Medulla oblongata (tissue), 1 donor: ENCODE data around the gene VASH2.

Experiments
- DNase-seq: peaks from one replicate; pipeline ENCODE4 v3.0.0-alpha.2; 2015; ENCODE audit errors: extremely low spot score

The VASH2 gene

GRCh38 chr1:212930986-212931678 is 19.2 kb upstream of the VASH2 start:
- DNase-seq: no peak

DNA sequence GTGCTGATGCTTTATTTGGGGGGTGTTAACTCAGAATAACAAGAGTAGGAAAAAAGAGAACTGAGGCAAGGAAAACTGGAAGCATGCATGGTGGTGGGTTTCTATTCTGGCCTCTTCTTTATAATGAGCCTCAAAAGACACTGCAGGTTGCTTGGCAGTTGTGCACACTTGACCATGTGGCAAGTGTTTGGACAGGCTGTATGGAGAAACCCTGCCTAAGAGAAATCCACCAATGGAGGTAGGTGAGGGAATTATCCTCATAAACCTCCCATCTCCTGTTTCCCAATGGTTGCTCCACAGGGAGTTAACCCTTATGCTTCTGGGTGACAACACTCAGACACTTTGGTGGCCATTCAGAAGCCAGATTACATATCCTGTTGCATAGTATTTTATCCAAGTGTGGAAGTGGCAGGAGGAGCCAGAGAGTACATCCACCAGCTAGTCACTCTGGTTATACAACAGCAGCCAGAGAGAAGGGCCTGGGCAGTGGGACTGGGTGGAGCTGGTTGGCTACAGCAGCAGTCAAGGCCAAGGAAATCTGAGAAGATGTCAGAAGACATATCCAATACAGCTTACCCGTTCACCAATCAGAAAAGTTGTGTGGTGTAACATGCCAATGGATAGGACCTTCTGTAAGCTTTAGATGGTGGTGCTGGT is 16.4 kb upstream of the VASH2 start:
- no peak for DNase-seq

GRCh38 chr1:212935387-212935981 is 14.9 kb upstream of the VASH2 start:
- DNase-seq: no peak

DNA sequence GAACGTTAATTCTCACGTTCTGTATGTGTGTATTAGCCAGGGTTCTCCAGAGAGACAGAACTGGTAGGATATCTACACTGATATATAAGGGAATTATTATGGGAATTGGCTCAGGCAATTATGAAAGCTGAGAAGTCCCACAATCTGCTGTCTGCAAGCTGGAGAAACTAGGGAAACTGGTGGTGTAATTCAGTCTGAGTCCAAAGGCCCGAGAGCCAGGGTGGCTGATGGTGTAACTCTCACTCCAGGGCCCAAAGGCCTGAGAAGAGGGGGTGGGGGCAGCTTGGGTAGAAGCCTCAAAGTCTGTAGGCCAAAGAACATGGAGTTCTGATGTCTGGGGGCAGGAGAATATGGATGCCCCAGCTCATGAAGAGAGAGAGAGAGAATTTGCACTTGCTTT is 13.3 kb upstream of the VASH2 start:
- DNase-seq: no peak

DNA sequence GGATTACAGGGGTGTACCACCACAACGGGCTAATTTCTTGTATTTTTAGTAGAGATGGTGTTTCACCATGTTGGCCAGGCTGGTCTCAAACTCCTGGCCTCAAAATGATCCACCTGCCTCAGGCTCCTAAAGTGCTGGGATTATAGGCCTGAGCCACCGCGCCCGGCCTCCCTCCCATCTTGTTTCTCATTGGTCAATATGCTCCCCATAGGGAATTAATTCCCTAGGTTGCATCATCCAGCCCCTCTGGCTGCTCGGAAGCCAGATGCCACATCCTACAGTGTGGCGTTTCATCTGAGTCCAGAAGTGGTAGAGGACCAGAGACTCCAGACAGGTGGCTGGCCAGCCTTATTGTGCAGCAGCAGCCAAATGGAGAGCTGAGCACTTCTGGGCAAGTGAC is 11.5 kb upstream of the VASH2 start:
- no peak for DNase-seq

- DNase-seq: no peak
These were observed 8.9 kb upstream of the VASH2 start for GRCh38 chr1:212941452-212941851.

- no peak for DNase-seq
These were observed 7.5 kb upstream of the VASH2 start for GRCh38 chr1:212942679-212943392.

DNA sequence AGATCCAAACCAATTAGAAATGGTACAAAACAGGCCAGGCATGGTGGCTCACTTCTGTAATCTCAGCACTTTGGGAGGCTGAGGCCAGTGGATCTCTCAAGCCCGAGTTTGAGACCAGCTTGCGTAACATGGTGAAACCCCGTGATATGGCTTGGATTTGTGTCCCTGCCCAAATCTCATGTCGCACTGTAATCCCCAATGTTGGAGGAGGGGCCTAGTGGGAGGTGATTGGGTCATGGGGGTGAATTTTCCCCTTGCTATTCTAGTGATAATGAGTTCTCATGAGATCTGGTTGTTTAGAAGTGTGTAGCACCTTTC is 7.0 kb upstream of the VASH2 start:
- no peak for DNase-seq

DNA sequence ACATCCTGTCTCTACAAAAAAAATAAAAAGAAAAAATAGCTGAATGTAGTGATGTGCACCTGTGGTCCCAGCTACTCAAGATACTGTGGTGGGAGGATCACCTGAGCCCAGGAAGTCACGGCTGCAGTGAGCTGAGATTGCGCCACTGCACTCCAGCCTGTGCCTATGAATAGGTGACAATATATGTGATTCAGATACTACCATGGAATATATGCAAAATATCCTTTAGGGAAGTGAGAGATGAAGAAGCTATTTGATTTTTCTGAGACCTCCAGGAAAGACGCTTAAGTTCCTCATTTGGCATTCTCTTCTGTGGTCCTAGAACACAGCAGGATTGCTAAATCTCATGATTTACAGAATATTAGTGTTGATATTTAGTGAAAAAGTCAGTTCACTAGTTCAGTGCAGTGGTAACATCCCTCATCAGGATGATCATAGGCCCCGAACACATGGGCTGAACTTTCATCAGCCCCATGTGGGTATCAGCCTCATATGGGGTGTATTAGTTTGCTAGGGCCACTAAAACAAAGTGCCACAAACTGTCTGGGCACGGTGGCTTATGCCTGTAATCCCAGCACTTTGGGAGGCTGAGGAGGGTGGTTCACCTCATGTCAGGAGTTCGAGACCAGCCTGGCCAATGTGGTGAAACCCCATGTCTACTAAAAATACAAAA is 6.0 kb upstream of the VASH2 start:
- no peak for DNase-seq

DNA sequence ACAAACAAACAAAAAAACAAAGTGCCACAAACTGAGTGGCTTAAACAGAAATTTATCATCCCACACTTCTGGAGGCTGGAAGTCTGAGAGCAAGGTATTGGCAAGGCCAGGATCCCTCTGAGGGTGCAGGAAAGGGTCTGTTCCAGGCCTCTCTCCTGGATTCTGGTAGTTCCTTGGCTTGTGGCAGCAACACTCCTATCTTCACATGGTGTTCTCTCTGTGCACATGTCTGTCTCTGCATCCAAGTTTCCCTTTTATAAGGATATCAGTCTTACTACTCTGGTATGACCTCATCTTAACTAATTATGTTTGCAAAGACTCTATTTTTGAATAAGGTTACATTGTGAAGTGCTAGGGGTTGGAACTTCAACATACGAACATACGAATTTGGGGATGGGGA is 5.3 kb upstream of the VASH2 start:
- DNase-seq: no peak

DNA sequence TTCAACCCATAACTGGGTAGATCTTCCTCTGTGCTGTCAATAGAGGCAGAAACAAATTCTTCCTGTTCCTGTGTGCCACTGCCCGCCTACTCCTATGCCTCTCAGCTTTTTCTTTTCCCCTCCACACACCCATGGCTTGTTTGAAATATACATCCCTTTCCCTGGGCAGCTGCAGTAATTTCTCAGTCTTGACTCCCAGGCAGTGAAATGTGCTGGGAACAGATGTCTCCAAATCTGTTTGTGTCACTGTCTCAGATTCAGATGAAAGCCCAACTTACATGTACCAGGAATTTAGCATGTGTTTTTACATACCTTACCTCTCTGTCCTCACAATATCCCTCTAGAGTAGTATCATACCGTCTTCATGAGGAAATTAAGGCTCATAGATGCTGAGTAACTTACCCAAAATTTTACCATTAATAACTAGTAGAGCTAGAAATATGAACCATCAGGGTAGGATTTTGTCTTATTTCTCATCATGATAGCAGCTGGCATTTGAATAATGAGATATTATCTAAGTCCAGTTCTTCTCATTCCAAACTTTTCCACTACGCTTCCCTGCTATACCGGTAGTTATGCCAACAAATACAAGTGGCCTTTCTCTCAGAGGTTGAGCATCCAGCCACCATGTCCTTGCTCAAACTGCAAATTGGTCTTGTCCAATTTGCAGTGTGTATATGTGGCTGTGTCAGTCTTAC is 4.7 kb upstream of the VASH2 start:
- no peak for DNase-seq

- DNase-seq: no peak
These were observed 3.5 kb upstream of the VASH2 start for GRCh38 chr1:212946872-212947271.

GRCh38 chr1:212949771-212950170 is 570 bp upstream of the VASH2 start:
- DNase-seq: no peak

DNA sequence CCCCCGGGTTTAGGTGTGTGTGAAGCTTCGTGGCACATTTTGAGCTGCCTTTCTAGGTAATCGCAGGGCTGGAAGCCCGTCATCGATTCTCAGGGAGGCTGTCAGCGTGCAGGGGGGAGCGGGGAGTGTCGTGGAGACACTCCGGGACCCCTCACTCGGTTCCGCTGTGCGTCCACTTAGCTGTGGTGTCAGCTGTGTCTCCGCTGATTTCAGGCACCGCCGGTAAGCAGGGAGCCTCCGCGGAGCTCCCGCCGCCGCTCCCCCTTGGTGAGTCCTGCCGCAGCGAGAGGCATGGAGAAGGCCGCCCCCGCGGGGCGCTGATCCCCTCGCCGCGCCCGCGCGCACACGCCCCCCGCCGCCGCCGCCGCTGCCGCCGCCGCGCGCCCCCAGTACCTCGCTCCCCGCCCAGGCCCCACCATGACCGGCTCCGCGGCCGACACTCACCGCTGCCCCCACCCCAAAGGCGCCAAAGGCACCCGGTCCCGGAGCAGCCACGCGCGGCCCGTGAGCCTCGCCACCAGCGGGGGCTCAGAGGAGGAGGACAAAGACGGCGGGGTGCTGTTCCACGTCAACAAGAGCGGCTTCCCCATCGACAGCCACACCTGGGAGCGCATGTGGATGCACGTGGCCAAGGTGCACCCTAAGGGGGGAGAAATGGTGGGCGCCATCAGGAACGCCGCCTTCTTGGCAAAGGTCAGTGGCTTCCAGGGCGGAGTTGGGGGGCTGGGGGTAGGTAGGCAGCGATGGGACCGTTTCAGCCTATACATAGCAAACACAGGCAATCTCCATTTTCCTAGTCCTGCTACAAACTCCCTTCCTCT is 995 bp downstream of the VASH2 start:
- DNase-seq: no peak

- no peak for DNase-seq
These were observed 1.8 kb downstream of the VASH2 start for GRCh38 chr1:212951947-212952640.

DNA sequence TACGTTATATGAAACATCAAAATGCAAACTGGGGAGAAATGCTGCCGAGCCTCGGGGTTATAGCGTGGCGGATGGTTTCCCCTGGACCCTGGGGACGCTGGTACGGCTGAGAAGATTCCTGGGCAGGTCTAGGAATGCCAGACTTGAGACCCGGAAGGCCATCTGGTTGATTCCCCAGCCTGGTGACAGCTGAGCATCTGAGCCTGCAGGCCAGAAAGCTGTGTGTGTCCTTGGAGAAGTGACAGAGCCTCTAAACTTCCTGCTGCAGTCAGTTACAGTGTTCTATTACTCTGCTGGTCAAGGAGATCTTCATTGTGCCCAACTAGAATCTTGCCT is 2.3 kb downstream of the VASH2 start:
- no peak for DNase-seq

GRCh38 chr1:212953321-212953720 is 3.0 kb downstream of the VASH2 start:
- DNase-seq: no peak

DNA sequence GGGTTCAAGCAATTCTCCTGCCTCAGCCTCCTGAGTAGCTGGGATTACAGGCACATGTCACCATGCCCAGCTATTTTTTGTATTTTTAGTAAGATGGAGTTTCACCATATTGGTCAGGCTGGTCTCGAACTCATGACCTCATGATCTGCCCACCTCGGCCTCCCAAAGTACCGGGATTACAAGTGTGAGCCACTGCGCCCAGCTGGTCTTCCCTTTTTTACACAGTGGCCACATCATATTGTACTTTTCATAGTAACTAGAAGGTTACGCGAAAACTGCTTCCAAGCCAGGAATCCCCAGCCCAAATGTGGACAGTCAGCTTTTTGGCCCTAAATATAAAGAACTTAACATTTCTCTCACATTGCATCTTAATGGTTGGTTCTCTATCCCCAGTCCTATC is 4.2 kb downstream of the VASH2 start:
- no peak for DNase-seq

- DNase-seq: no peak
These were observed 4.8 kb downstream of the VASH2 start for GRCh38 chr1:212955098-212955497.

DNA sequence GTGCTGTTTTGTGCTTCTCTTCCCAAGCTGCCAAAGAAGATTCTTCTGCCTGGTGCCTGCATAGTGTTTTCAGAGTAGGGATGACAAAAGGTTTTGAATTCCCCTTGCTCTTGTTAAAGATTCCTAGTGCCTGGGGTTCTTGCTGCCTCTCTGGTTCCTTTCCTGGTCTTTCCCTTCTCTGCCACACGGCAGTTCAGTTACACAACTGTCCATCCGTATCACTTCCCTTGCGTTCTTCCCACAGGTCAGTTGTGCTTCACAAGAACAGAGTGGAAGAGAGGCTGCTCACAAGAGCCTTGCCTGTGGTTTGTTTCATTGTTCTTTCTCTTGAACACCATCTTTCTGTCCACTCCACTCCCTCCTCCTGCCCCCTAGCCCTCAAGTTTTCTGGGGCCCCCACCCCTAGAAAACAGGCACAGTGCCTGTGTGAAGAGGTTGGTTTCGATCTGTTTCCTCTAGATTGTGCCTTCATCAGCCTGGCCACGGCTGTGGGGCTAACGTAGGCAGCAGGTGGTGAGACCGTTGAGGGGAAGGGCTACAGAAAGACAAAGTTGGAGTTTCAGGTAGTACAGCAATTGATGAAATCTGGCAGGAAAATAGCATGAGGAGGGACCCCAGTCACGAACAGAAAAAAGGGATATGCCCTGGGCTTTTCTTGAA is 5.8 kb downstream of the VASH2 start:
- DNase-seq: no peak
